GM12878 (cell line): ENCODE results near the gene MIER1. TPM values are rescaled to one million over a fixed set of nuclear protein-coding genes. Genes with fewer than 3 reads are reported as not detected.

ENCODE experiments used
- ATF3 ChIP-seq: IDR thresholded peaks from 2 replicates; pipeline ENCODE4 v1.6.1; 2011; ENCODE audit warnings: low read depth, mild to moderate bottlenecking, low read length, moderate library complexity, borderline replicate concordance; ENCODE audit errors: extremely low read depth
- BCL11A ChIP-seq: IDR thresholded peaks from 2 replicates; pipeline ENCODE4 v1.6.1; 2011; ENCODE audit warnings: low read depth, low read length
- CHD4 ChIP-seq: fragments of 200-600 bp; sonication (generic); IDR thresholded peaks from 2 replicates; pipeline ENCODE4 v1.6.1; 2016; ENCODE audit warnings: mild to moderate bottlenecking
- CREM ChIP-seq: IDR thresholded peaks from 2 replicates; pipeline ENCODE4 v1.6.1; 2014; ENCODE audit warnings: antibody characterized with exemption, low read depth
- ETV6 ChIP-seq, 2 experiments: fragments of 450-650 bp in 1 of 2; IDR thresholded peaks in 1 of 2; conservative IDR thresholded peaks in 1 of 2; 2 replicates each; pipeline ENCODE4 v1.6.1; 2014; ENCODE audit warnings: antibody characterized with exemption in 1 of 2, borderline replicate concordance in 1 of 2, low read depth in 1 of 2, mild to moderate bottlenecking in 1 of 2, moderate library complexity in 1 of 2
- HDGF ChIP-seq: fragments of 450-650 bp; IDR thresholded peaks from 2 replicates; pipeline ENCODE4 v1.6.1; 2016; ENCODE audit warnings: antibody characterized with exemption
- IKZF1 ChIP-seq: fragments of 450-650 bp; conservative IDR thresholded peaks from 2 replicates; pipeline ENCODE4 v1.6.1; 2017; ENCODE audit warnings: antibody characterized with exemption, mild to moderate bottlenecking
- KLF5 ChIP-seq: fragments of 450-650 bp; IDR thresholded peaks from 2 replicates; pipeline ENCODE4 v1.6.1; 2014; ENCODE audit warnings: mild to moderate bottlenecking; ENCODE audit not compliant: partially characterized antibody
- NBN ChIP-seq: fragments of 450-650 bp; IDR thresholded peaks from 2 replicates; pipeline ENCODE4 v1.6.1; 2016
- NR2F1 ChIP-seq: fragments of 450-650 bp; conservative IDR thresholded peaks from 2 replicates; pipeline ENCODE4 v1.6.1; 2017; ENCODE audit warnings: mild to moderate bottlenecking
- RAD21 ChIP-seq: IDR thresholded peaks from 2 replicates; pipeline ENCODE4 v1.6.1; 2011; ENCODE audit warnings: mild to moderate bottlenecking, low read depth, low read length, moderate library complexity; ENCODE audit not compliant: insufficient read depth
- STAT1 ChIP-seq: fragments of 450-650 bp; conservative IDR thresholded peaks from 2 replicates; pipeline ENCODE4 v1.6.1; 2014; ENCODE audit warnings: antibody characterized with exemption, mild to moderate bottlenecking
- SUZ12 ChIP-seq: fragments of 200-600 bp; sonication (generic); IDR thresholded peaks from one replicate; pipeline ENCODE4 v1.6.1; 2018; ENCODE audit warnings: antibody characterized with exemption, mild to moderate bottlenecking; ENCODE audit not compliant: unreplicated experiment
- ZBED1 ChIP-seq: IDR thresholded peaks from 2 replicates; pipeline ENCODE4 v1.6.1; 2016; ENCODE audit warnings: borderline replicate concordance
- ZNF687 ChIP-seq: fragments of 450-650 bp; IDR thresholded peaks from 2 replicates; pipeline ENCODE4 v1.6.1; 2017; ENCODE audit warnings: mild to moderate bottlenecking, moderate library complexity
- polyA plus RNA-seq, 11 experiments: library from polyadenylated mRNA; depleted of rRNA in 4 of 11; unstranded in 6 of 11; stranded (reverse) in 5 of 11; fragments of >200 nt; fragmentation: Nextera tagmentation in 4 of 11; fragmentation: Illumina TruSeq in 1 of 11; extraction: Ambion mirVana in 4 of 11; extraction: Trizol in 1 of 11; gene quantifications; 1 replicate in 1 of 11; 2 replicates in 10 of 11; pipeline versions ENCODE4 v1.2.1 to v1.2.3, GENCODE V29; 2011 to 2016; ENCODE audit warnings: inconsistent platforms in 2 of 11, missing spikeins in 2 of 11, low read depth in 1 of 11
- total RNA-seq, 4 experiments: library from RNA; depleted of rRNA in 3 of 4; stranded (reverse); fragments of >200 nt in 3 of 4; fragmentation: Illumina TruSeq in 1 of 4; extraction: Trizol in 1 of 4; gene quantifications; 2 replicates each; pipeline versions ENCODE4 v1.2.1 to v1.2.3, GENCODE V29; 2013 to 2021

MIER1 gene
- total and polyA plus RNA-seq, 10 of the 15 experiments (the other 5 are each of a cell fraction or from before 2014, with no cell fraction given), result 13.6 to 39.8 (median 25.7) TPM

GRCh38 chr1:66924756-66925557 lies at the start of gene MIER1, which contains the start of gene DNAI4 (continued):
- no peak for TF ChIP-seq CHD4
- TF ChIP-seq STAT1, result 0 out of 2 replicates have a peak, but pooled peaks have one; percentile 50
- no peak for TF ChIP-seq ZNF687
- no peak for TF ChIP-seq SUZ12
- peak; percentile 87 for TF ChIP-seq NBN
- TF ChIP-seq CREM, result peak; percentile 29; the same call in 1 of the 2 replicates
- TF ChIP-seq BCL11A, result no peak
- TF ChIP-seq ETV6 (conservative IDR thresholded peaks at IDR 0.05 in 1 of 2, IDR thresholded peaks at IDR 0.05 in 1 of 2; ENCODE audit: borderline replicate concordance in 1 of 2, low read depth in 1 of 2), result no peak
- peak; percentile 67 for TF ChIP-seq NR2F1
- TF ChIP-seq HDGF, result peak; percentile 90; the same call in 1 of the 2 replicates
- TF ChIP-seq ATF3, result no peak
- TF ChIP-seq IKZF1, result peak; percentile 91
- TF ChIP-seq ZBED1, result no peak
- peak; percentile 45 for TF ChIP-seq KLF5
- TF ChIP-seq RAD21, result no peak
